RWPE1 (cell line): ENCODE results near the gene KRT8.

Experiments used
- CTCF ChIA-PET: fragments of 350-600 bp; sonication (Branson Sonifier 250); formaldehyde crosslinking; extraction: SDS; loops from one replicate; lab custom pipeline; 2021; lab: Yijun Ruan, JAX
- POLR2A ChIA-PET: fragments of 400-600 bp; formaldehyde crosslinking; extraction: SDS; loops from one replicate; lab custom pipeline; 2020; ENCODE audit warnings: antibody characterized with exemption; ENCODE audit not compliant: low non-redundant PET; lab: Yijun Ruan, JAX
- DNase-seq: peaks from one replicate; pipeline ENCODE4 v3.0.0; 2012; ENCODE audit warnings: low spot score
- H3K27ac ChIP-seq: fragments of 450-650 bp; 2 replicates; pipeline ENCODE4 v1.5.1; 2017
- TF ChIP-seq, protein P1 (sequence below): fragments of 450-650 bp; conservative IDR thresholded peaks from 2 replicates; pipeline ENCODE4 v1.5.1; 2017; ENCODE audit warnings: low read depth, mild to moderate bottlenecking

Gene KRT8

DNA sequence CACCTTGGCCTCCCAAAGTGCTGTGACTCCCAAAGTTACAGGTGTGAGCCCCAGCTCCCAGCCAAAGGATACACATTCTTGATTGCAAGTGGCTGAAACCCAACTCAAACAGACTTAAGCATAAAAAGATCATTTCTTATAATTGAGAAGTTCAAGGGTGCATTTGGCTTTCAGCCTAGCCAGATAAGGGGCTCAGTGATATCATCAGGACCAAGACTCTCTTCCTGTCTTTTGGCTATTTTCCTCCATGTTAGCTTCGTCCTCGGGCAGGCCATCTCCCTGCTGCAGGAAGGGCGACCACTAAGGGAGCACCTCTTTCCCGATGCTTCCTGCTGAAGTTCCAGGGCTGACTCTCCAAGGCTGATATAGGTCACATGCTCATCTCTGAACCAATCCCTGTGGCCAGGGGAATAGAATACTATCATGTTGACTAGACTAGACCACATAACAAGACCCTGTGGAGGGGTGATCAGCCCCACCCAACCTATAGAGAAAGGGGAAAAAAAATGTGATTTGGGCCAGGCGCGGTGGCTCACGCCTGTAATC, 9.8 kb upstream of the KRT8 start:
- H3K27ac ChIP-seq, result no peak overlapping the region
- CTCF ChIA-PET, result no interaction called here
- DNase-seq, result no peak
- TF ChIP-seq, protein P1, sequence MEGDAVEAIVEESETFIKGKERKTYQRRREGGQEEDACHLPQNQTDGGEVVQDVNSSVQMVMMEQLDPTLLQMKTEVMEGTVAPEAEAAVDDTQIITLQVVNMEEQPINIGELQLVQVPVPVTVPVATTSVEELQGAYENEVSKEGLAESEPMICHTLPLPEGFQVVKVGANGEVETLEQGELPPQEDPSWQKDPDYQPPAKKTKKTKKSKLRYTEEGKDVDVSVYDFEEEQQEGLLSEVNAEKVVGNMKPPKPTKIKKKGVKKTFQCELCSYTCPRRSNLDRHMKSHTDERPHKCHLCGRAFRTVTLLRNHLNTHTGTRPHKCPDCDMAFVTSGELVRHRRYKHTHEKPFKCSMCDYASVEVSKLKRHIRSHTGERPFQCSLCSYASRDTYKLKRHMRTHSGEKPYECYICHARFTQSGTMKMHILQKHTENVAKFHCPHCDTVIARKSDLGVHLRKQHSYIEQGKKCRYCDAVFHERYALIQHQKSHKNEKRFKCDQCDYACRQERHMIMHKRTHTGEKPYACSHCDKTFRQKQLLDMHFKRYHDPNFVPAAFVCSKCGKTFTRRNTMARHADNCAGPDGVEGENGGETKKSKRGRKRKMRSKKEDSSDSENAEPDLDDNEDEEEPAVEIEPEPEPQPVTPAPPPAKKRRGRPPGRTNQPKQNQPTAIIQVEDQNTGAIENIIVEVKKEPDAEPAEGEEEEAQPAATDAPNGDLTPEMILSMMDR, result no peak
- POLR2A ChIA-PET, result no interaction called here

DNA sequence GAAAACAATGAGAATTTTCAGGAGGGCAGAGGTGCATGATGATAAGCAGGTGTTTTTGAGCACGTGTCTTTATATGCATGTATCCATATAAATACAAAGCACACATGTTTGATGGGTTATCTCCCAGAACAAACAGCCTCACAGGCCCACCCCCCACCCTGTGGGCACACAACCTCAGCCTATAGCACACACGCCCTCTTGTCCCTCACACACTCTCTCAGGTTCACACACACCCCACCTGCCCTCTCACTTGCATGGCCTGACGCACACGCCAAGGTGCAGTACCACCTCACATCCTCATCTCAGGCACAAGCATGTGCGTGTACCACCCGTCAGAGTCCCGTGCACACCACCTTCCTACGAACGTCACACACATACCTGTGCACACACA, 8.6 kb upstream of the KRT8 start:
- TF ChIP-seq, protein P1, result no peak
- ChIA-PET CTCF (no interaction called here), POLR2A (no interaction called here)
- no peak for DNase-seq
- no peak overlapping the region for H3K27ac ChIP-seq

DNA sequence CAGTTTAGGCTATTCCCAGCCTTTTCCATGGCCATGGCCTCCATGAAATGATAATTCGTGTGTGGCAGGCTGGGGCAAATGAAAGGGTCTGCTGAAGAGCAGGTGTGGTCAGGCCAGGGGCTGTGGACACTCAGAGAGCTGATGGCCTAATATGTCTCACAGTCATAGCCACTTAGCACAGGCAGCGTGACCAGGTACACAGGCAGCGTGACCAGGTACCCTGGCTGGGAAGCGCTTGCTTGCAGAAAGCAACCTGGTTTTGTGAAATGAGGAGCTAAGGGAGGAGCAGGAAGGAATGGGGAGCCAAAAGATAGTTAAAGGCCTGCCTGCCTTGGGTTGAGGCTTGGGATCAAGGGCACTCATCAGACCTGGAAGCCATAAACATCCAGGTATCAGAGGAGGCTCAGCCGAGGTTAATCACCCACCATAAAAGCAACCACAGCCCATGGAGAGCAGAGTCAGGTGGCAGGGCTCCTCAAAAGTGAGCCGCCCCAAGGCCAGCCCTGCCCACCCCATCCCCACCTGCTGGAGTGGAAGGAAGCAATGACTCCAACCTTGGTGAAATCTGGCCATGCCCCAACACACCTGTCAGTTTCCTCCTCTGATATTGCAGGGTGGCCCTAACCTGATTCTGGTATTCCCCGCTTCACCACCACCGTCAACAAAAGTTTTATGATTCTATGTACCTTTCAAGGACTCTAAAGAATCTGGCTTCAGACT, 8.0 kb upstream of the KRT8 start:
- ChIA-PET CTCF (no interaction called here), POLR2A (no interaction called here)
- no peak overlapping the region for H3K27ac ChIP-seq
- TF ChIP-seq, protein P1, result no peak
- DNase-seq, result no peak

DNA sequence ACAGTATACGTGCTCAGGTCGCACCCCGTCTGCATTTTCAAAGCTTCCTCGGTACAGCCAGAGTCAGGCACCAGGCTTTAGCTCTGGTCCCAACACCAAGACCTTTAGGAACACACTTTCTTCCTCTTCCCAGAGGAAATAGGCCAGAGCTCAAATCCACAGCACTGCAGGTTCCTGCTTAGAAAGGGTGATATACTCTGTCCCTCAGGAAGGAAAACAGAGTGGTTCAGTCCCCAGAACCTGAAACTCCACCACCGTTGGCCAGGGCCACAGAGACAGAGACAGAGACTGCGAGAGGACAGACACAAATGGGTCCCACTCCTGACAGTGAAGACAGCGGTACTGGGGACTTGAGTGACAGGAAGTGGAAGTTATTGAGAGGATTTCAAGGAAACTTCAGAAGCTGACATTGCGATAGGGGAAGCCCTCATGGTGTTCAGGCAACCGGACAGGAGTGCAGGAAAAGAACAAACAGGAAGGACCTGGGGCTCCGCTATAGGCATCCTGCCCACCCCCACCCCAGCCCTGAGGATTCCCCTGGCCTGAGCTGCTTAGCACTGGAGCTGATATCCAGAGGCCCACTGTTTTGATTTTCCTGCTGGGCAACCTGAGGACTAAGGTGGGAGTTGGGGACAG, 5.5 kb upstream of the KRT8 start:
- ChIA-PET POLR2A (no interaction called here), CTCF (interaction anchor here (0.6 to 0.7 kb wide), 3 partner anchors 35 to 757 kb away, joined by 3 to 5 read pairs (median 4); no protein-coding TSS in a partner anchor)
- TF ChIP-seq, protein P1, result no peak
- no peak for DNase-seq
- H3K27ac ChIP-seq, result no peak overlapping the region; the same call in 1 of the 2 replicates

DNA sequence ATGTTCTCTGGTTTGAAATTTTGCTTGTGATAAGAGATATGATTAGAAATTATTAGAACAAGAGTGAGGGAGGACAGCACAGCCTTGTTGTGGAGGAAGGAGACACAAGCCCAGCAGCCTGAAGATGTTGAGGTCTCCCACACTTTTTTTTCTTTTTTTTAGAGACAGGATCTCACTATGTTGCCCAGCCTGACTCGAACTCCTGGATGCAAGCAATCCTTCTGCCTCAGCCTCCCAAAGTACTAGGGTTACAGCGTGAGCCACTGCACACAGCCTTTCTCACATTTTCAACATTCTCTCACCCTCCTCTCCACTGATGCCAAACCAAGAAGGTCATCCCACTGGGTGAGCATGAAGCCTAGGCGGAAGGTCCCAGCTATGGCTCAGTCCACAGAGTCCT, 4.9 kb upstream of the KRT8 start:
- POLR2A ChIA-PET, result no interaction called here
- no peak overlapping the region; the same call in 1 of the 2 replicates for H3K27ac ChIP-seq
- CTCF ChIA-PET, result interaction anchor here (0.6 kb wide), 2 partner anchors 36 to 71 kb away, joined by 4 to 5 read pairs; no protein-coding TSS in a partner anchor

DNA sequence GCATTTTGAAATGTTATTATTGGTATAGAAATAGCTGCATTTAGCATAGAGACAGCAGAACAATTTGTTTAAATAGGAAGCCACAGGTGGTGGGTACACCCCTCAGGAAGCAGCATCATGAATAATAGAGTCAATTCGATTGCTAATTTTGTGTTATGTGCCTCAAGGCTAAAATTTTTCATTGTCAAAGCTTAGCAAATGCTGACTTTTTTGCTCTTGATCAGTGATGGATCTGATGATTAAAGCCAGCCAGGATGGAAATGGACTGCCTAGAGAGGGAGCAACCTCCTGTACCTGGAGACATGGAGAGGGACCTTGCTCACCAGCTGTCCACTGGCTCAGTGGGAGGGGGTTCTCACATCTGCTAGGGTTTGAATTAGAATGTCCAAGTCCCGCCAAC, 4.5 kb upstream of the KRT8 start:
- H3K27ac ChIP-seq, result no peak overlapping the region
- DNase-seq, result no peak
- POLR2A ChIA-PET, result no interaction called here
- TF ChIP-seq, protein P1, result no peak
- CTCF ChIA-PET, result interaction anchor here (0.6 kb wide), 2 partner anchors 36 to 71 kb away, joined by 4 to 5 read pairs; no protein-coding TSS in a partner anchor

More for the DNA sequence above, 4.9 kb upstream of the KRT8 start:
- no peak for DNase-seq
- TF ChIP-seq, protein P1, result no peak
